Measurements from ENCODE around the gene ASAH2. TPM values are rescaled to one million over a fixed set of nuclear protein-coding genes. Genes with fewer than 3 reads are reported as not detected.

Gene ASAH2
- total RNA-seq, 1 experiment from 2014 or later: 4.6 TPM

- H3K36me3 Mint-ChIP-seq (ENCODE audit: insufficient read depth, unreplicated experiment): no peaks in the 10 kb centered on the region
- peaks cover 5% of the 10 kb centered on the region for H3K4me1 Mint-ChIP-seq (ENCODE audit: low read depth, unreplicated experiment)
- Histone ChIP-seq H3K9me3 (no peaks in the 10 kb centered on the region), H3K4me3 (ENCODE audit: low read depth, low read length) (no peak overlapping the region), H3K4me1 (no peaks in the 10 kb centered on the region), H3K36me3 (ENCODE audit: control insufficient read depth, insufficient read depth, low read length) (no peaks in the 10 kb centered on the region), H3K27me3 (replicated peaks; ENCODE audit: control insufficient read depth, insufficient read depth, low read length) (peaks cover 4% of the 10 kb centered on the region; the same call in 1 of the 2 replicates)
- POLR2A ChIA-PET: no interaction called here
- H3K27me3 Mint-ChIP-seq (ENCODE audit: insufficient read depth, unreplicated experiment): peaks cover 19% of the 10 kb centered on the region
- intact Hi-C loops (cut with micrococcal nuclease; ENCODE audit: unreplicated experiment): loop anchor here (10.0 kb wide), 1 partner anchor 135 kb away; no protein-coding TSS in a partner anchor
- TF ChIP-seq CTCF (IDR thresholded peaks at IDR 0.05; ENCODE audit: insufficient read depth in 1 of 2, low read depth in 1 of 2, low read length in 1 of 2, severe bottlenecking in 1 of 2, unreplicated experiment in 1 of 2): no peak
- no peaks in the 10 kb centered on the region for H3K9me3 Mint-ChIP-seq (ENCODE audit: unreplicated experiment)
- CTCF ChIA-PET: no interaction called here
- DNase-seq: peak in 1 of 2 experiments; percentile 25
- BruUV-seq (replicated peaks): no TSS peak
- H3K4me3 Mint-ChIP-seq (ENCODE audit: unreplicated experiment): no peak overlapping the region
- no peak overlapping the region for H3K27ac Mint-ChIP-seq (ENCODE audit: unreplicated experiment)
Measured at GRCh38 chr10:50279489-50279888, 28.2 kb upstream of the ASAH2 start.

- no peak overlapping the region for H3K4me3 Mint-ChIP-seq (ENCODE audit: unreplicated experiment)
- H3K27ac Mint-ChIP-seq (ENCODE audit: unreplicated experiment): no peak overlapping the region
- H3K4me1 Mint-ChIP-seq (ENCODE audit: low read depth, unreplicated experiment): peaks cover 5% of the 10 kb centered on the region
- Histone ChIP-seq H3K4me1 (no peaks in the 10 kb centered on the region), H3K4me3 (ENCODE audit: low read depth, low read length) (no peak overlapping the region), H3K9me3 (no peaks in the 10 kb centered on the region), H3K36me3 (ENCODE audit: control insufficient read depth, insufficient read depth, low read length) (no peaks in the 10 kb centered on the region), H3K27me3 (replicated peaks; ENCODE audit: control insufficient read depth, insufficient read depth, low read length) (peaks cover 4% of the 10 kb centered on the region; the same call in 1 of the 2 replicates)
- peak; percentile 78 to 93 for TF ChIP-seq CTCF (IDR thresholded peaks at IDR 0.05; ENCODE audit: insufficient read depth in 1 of 2, low read depth in 1 of 2, low read length in 1 of 2, severe bottlenecking in 1 of 2, unreplicated experiment in 1 of 2)
- no peaks in the 10 kb centered on the region for H3K9me3 Mint-ChIP-seq (ENCODE audit: unreplicated experiment)
- H3K27me3 Mint-ChIP-seq (ENCODE audit: insufficient read depth, unreplicated experiment): peaks cover 12% of the 10 kb centered on the region
- no TSS peak for BruUV-seq (replicated peaks)
- peak; percentile 55 to 74 for DNase-seq
- no peaks in the 10 kb centered on the region for H3K36me3 Mint-ChIP-seq (ENCODE audit: insufficient read depth, unreplicated experiment)
- intact Hi-C loops (cut with micrococcal nuclease; ENCODE audit: unreplicated experiment): loop anchor here (1.0 to 10.0 kb wide), 3 partner anchors 51 to 682 kb away; no protein-coding TSS in a partner anchor
- ChIA-PET CTCF (interaction anchor here (0.6 to 1.8 kb wide), 10 partner anchors 9 to 92 kb away, joined by 3 to 7 read pairs (median 3); no protein-coding TSS in a partner anchor), POLR2A (no interaction called here)
Measured at GRCh38 chr10:50275650-50276235, 24.4 kb upstream of the ASAH2 start.

GRCh38 chr10:50272531-50272930, 21.2 kb upstream of the ASAH2 start:
- no peaks in the 10 kb centered on the region for H3K36me3 ChIP-seq (ENCODE audit: control insufficient read depth, insufficient read depth, low read length)
- POLR2A ChIA-PET: no interaction called here
- CTCF ChIA-PET: no interaction called here
- no peak for DNase-seq
- H3K9me3 Mint-ChIP-seq (ENCODE audit: unreplicated experiment): no peaks in the 10 kb centered on the region
- no peak overlapping the region for H3K4me3 Mint-ChIP-seq (ENCODE audit: unreplicated experiment)
- no peak overlapping the region for H3K4me3 ChIP-seq (ENCODE audit: low read depth, low read length)
- H3K27me3 ChIP-seq (replicated peaks; ENCODE audit: control insufficient read depth, insufficient read depth, low read length): peaks cover 4% of the 10 kb centered on the region; the same call in 1 of the 2 replicates
- peaks cover 12% of the 10 kb centered on the region for H3K27me3 Mint-ChIP-seq (ENCODE audit: insufficient read depth, unreplicated experiment)
- no peaks in the 10 kb centered on the region for H3K4me1 ChIP-seq
- H3K36me3 Mint-ChIP-seq (ENCODE audit: insufficient read depth, unreplicated experiment): no peaks in the 10 kb centered on the region
- BruUV-seq (replicated peaks): no TSS peak
- H3K9me3 ChIP-seq: no peaks in the 10 kb centered on the region
- no peak overlapping the region for H3K27ac Mint-ChIP-seq (ENCODE audit: unreplicated experiment)
- no peaks in the 10 kb centered on the region for H3K4me1 Mint-ChIP-seq (ENCODE audit: low read depth, unreplicated experiment)
- intact Hi-C loops (cut with micrococcal nuclease; ENCODE audit: unreplicated experiment): loop anchor here (10.0 kb wide), 1 partner anchor 128 kb away; no protein-coding TSS in a partner anchor
- no peak for TF ChIP-seq CTCF (IDR thresholded peaks at IDR 0.05; ENCODE audit: insufficient read depth in 1 of 2, low read depth in 1 of 2, low read length in 1 of 2, severe bottlenecking in 1 of 2, unreplicated experiment in 1 of 2)

Data from Caco-2 (cell line).